Breast epithelium (tissue), 4 donors: ENCODE measurements around the gene GTPBP4. TPM values are rescaled to one million over a fixed set of nuclear protein-coding genes. Genes with fewer than 3 reads are reported as not detected.

Experiments used
- DNase-seq, 2 donors: peaks; one replicate each; pipeline ENCODE4 v3.0.0-alpha.2; 2019; ENCODE audit warnings: low spot score in 2 of 2
- H3K27ac ChIP-seq, 2 donors: fragments of 200-600 bp; sonication (generic) in 1 of 2; one replicate each; pipeline ENCODE4 v1.5.1; 2016 to 2019; ENCODE audit warnings: mild to moderate bottlenecking in 1 of 2
- H3K27me3 ChIP-seq, 2 donors: fragments of 200-600 bp; sonication (generic) in 1 of 2; one replicate each; pipeline versions ENCODE4 v1.5.1 to v1.6.0; 2017 to 2019; ENCODE audit warnings: control low read depth in 1 of 2, mild to moderate bottlenecking in 1 of 2
- H3K36me3 ChIP-seq: fragments of 200-600 bp; one replicate; pipeline ENCODE4 v1.5.1; 2019
- H3K4me1 ChIP-seq, 2 donors: fragments of 200-600 bp; sonication (generic); one replicate each; pipeline ENCODE4 v1.5.1; 2016 to 2019; ENCODE audit warnings: control low read depth in 1 of 2
- H3K4me3 ChIP-seq, 3 donors: fragments of 200-600 bp; sonication (generic); 1 replicate in 2 of 3; 2 replicates in 1 of 3; pipeline ENCODE4 v1.5.1; 2016 to 2019; ENCODE audit warnings: mild to moderate bottlenecking in 3 of 3, moderate library complexity in 2 of 3
- H3K9me3 ChIP-seq, 2 donors: fragments of 200-600 bp; sonication (generic) in 1 of 2; one replicate each; pipeline ENCODE4 v1.5.1; 2016 to 2019; ENCODE audit warnings: control low read depth in 1 of 2
- POLR2A ChIP-seq: fragments of 450-650 bp; IDR thresholded peaks from one replicate; pipeline ENCODE4 v1.6.1; 2016; ENCODE audit warnings: antibody characterized with exemption, mild to moderate bottlenecking, moderate library complexity
- POLR2AphosphoS5 ChIP-seq, 3 donors: sonication (generic); formaldehyde crosslinking; IDR thresholded peaks; one replicate each; pipeline ENCODE4 v1.6.1; 2017; ENCODE audit warnings: antibody characterized with exemption in 3 of 3
- intact Hi-C: fragments of 100-400 bp; cut with DNase I; formaldehyde crosslinking; loops from one replicate; pipeline ENCODE4 v1.15.1; 2023; ENCODE audit warnings: low total_unique reads
- total RNA-seq, 3 donors: library from RNA; depleted of rRNA; stranded (reverse); fragments of >200 nt; gene quantifications; one replicate each; pipeline ENCODE4 v1.1.0, GENCODE V29; 2016
- TF ChIP-seq, protein P1 (sequence below), 3 donors: fragments of 450-650 bp; IDR thresholded peaks; one replicate each; pipeline ENCODE4 v1.5.1; 2016 to 2017; ENCODE audit warnings: antibody characterized with exemption in 3 of 3, mild to moderate bottlenecking in 3 of 3, moderate library complexity in 3 of 3

Gene GTPBP4
- total RNA-seq, 3 donors from 2014 or later, result 32.6 to 51.2 (median 50.8) TPM

DNA sequence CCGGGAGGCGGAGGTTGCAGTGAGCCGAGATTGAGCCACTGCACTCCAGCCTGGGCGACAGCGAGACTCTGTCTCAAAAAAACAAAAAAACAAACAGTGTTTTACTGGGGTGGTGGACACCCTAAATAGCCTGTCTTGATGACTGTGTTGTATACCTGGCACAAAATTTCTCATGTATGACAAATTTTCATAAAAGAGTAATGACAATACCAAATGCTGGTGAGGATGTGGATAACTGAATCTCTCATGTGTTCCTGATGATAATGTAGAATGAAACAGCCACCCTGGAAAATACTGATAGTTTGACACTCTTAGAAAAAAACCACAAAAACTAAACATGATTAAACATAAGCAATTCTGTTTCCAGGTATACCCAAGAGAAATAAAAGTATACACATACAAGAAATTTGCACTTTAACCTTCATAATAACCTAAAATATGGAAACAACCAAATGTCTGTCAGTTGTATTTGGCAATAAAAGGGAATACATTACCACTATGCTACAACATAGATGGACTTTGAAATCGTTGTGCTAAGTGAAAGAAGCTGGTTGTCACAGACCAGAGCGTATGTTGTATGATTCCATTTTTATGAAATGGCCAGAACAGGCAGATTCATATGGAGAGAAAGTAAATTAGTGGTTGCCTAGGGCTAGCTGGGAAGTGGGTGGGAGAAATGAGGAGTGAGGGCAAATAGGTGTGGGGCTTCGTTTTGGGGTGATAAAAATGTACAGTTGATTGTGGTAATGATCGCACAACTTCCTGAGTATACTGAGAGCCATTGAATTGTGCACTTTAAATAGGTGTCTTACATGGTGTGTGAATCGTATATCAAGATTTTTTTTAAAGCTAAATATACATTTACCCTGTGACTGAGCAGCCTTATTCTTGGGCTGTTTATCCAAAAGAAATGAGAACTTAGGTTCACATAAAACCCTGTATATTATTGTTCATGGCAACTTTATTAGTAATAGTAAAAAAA lies 80.4 kb downstream of the GTPBP4 start:
- Histone ChIP-seq H3K36me3 (no peaks in the 10 kb centered on the region), H3K27ac (no peak overlapping the region), H3K4me3 (no peak overlapping the region), H3K9me3 (no peaks in the 10 kb centered on the region), H3K4me1 (no peaks in the 10 kb centered on the region), H3K27me3 (no peaks in the 10 kb centered on the region)
- intact Hi-C loops, result no loop called here
- TF ChIP-seq, protein P1, sequence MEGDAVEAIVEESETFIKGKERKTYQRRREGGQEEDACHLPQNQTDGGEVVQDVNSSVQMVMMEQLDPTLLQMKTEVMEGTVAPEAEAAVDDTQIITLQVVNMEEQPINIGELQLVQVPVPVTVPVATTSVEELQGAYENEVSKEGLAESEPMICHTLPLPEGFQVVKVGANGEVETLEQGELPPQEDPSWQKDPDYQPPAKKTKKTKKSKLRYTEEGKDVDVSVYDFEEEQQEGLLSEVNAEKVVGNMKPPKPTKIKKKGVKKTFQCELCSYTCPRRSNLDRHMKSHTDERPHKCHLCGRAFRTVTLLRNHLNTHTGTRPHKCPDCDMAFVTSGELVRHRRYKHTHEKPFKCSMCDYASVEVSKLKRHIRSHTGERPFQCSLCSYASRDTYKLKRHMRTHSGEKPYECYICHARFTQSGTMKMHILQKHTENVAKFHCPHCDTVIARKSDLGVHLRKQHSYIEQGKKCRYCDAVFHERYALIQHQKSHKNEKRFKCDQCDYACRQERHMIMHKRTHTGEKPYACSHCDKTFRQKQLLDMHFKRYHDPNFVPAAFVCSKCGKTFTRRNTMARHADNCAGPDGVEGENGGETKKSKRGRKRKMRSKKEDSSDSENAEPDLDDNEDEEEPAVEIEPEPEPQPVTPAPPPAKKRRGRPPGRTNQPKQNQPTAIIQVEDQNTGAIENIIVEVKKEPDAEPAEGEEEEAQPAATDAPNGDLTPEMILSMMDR (IDR thresholded peaks at IDR 0.05), result no peak
- TF ChIP-seq POLR2AphosphoS5 (IDR thresholded peaks at IDR 0.05) (no peak), POLR2A (no peak)
- DNase-seq, result no peak

Other genes with a start within 250 kb of the GTPBP4 start
- 10 to 100 TPM; 47.5 to 70.8 (median 68.5) TPM for gene LARP4B, start 56.7 kb upstream of the GTPBP4 start, total RNA-seq
- not detected for gene IDI2, start 37.4 kb downstream of the GTPBP4 start, total RNA-seq
- gene IDI1, start 60.7 kb downstream of the GTPBP4 start, total RNA-seq, result 10 to 100 TPM; 26.2 to 48.4 (median 45.1) TPM
- 10 to 100 TPM; 13.9 to 18.0 (median 14.4) TPM for gene WDR37, start 68.0 kb downstream of the GTPBP4 start, total RNA-seq